Left lobe of liver (tissue), 2 donors: ENCODE data around the gene EFCAB13. TPM values are rescaled to one million over a fixed set of nuclear protein-coding genes. Genes with fewer than 3 reads are reported as not detected.
"Not testable (repeated sequence)": the region's sequence is repeated elsewhere in the genome, so short reads cannot be mapped to it uniquely, and the experiment has no call there.

Experiments used
- ATAC-seq: fragments of 200-7000 bp; cut with Tn5 transposase; one replicate; pipeline ENCODE4 v1.9.1; 2020; ENCODE audit warnings: mild to moderate bottlenecking, moderate library complexity
- DNase-seq: peaks from one replicate; pipeline ENCODE4 v3.0.0-alpha.2; 2020; ENCODE audit warnings: low spot score
- total RNA-seq: library from RNA; stranded (reverse); gene quantifications from one replicate; pipeline ENCODE4 v1.2.1, GENCODE V29; 2021
- donor health status: DM: no; HTN: no; CAD: no; lungs with moderate emphysema.
- donor health status: DM: no; HTN: yes; CAD: no.

The EFCAB13 gene
- total RNA-seq, 1 donor from 2014 or later, result 4.6 TPM

- ATAC-seq, result peak; percentile 52
These were observed 667 bp downstream of the EFCAB13 start for GRCh38 chr17:47324224-47325020.

GRCh38 chr17:47325176-47325575 is 1.4 kb downstream of the EFCAB13 start:
- ATAC-seq (no peak), DNase-seq (no peak)

More at GRCh38 chr17:47324224-47325020, 667 bp downstream of the EFCAB13 start:
- peak; percentile 64 for DNase-seq

GRCh38 chr17:47330548-47330947 is 6.8 kb downstream of the EFCAB13 start:
- ATAC-seq (no peak), DNase-seq (no peak)

- DNase-seq (no peak), ATAC-seq (no peak)
These were observed 8.5 kb downstream of the EFCAB13 start for GRCh38 chr17:47332287-47332686.

- ATAC-seq (no peak), DNase-seq (no peak)
These were observed 11.6 kb downstream of the EFCAB13 start for GRCh38 chr17:47335101-47335936.

- ATAC-seq (no peak), DNase-seq (no peak)
These were observed 14.3 kb downstream of the EFCAB13 start for GRCh38 chr17:47338026-47338425.

GRCh38 chr17:47352848-47353247 is 29.1 kb downstream of the EFCAB13 start:
- ATAC-seq, result no peak
- DNase-seq, result no peak

- DNase-seq, result no peak
- ATAC-seq, result no peak
These were observed 34.9 kb downstream of the EFCAB13 start for GRCh38 chr17:47358652-47359051.

GRCh38 chr17:47363171-47363570 is 39.4 kb downstream of the EFCAB13 start:
- ATAC-seq, result no peak

GRCh38 chr17:47367257-47367656 is 43.5 kb downstream of the EFCAB13 start:
- ATAC-seq (no peak), DNase-seq (no peak)

More at GRCh38 chr17:47363171-47363570, 39.4 kb downstream of the EFCAB13 start:
- no peak for DNase-seq

- DNase-seq (no peak), ATAC-seq (no peak)
These were observed 44.5 kb downstream of the EFCAB13 start for GRCh38 chr17:47368262-47368661.

GRCh38 chr17:47370899-47371298 is 47.1 kb downstream of the EFCAB13 start:
- not testable (repeated sequence) for ATAC-seq, DNase-seq

- no peak for DNase-seq
These were observed 49.2 kb downstream of the EFCAB13 start for GRCh38 chr17:47373002-47373401.

GRCh38 chr17:47376247-47376646 is 52.5 kb downstream of the EFCAB13 start:
- DNase-seq, result no peak
- no peak for ATAC-seq

More at GRCh38 chr17:47373002-47373401, 49.2 kb downstream of the EFCAB13 start:
- no peak for ATAC-seq

- DNase-seq (no peak), ATAC-seq (no peak)
These were observed 65.1 kb downstream of the EFCAB13 start for GRCh38 chr17:47388825-47389224.

GRCh38 chr17:47397532-47398128 is 73.9 kb downstream of the EFCAB13 start:
- not testable (repeated sequence) for DNase-seq, ATAC-seq

GRCh38 chr17:47400333-47400732 is 76.6 kb downstream of the EFCAB13 start:
- DNase-seq (no peak), ATAC-seq (no peak)

- ATAC-seq (no peak), DNase-seq (no peak)
These were observed 77.3 kb downstream of the EFCAB13 start for GRCh38 chr17:47401100-47401499.

GRCh38 chr17:47404006-47404405 is 80.3 kb downstream of the EFCAB13 start:
- DNase-seq (no peak), ATAC-seq (no peak)

GRCh38 chr17:47404875-47405274 is 81.1 kb downstream of the EFCAB13 start:
- DNase-seq (no peak), ATAC-seq (no peak)

- no peak for ATAC-seq
- no peak for DNase-seq
These were observed 90.1 kb downstream of the EFCAB13 start for GRCh38 chr17:47413872-47414271.
